H1 (cell line): ENCODE results near the gene CHCHD6. TPM values are rescaled to one million over a fixed set of nuclear protein-coding genes. Genes with fewer than 3 reads are reported as not detected.

Experiments
- CTCF ChIA-PET: fragments of 300-600 bp; sonication (Branson Sonifier 250); formaldehyde crosslinking; loops from one replicate; lab custom pipeline; 2021; ENCODE audit not compliant: partially characterized antibody; lab: Charles Lee
- POLR2A ChIA-PET: fragments of 300-600 bp; sonication (Branson Sonifier 250); formaldehyde crosslinking; loops from one replicate; lab custom pipeline; 2021; ENCODE audit warnings: inconsistent platforms; ENCODE audit not compliant: partially characterized antibody; lab: Charles Lee
- DNase-seq, 2 experiments: peaks; one replicate each; pipeline versions ENCODE4 v3.0.0 to v3.0.0-alpha.2; 2010 to 2022; ENCODE audit warnings: low spot score in 2 of 2, low read depth in 1 of 2, mixed read lengths in 1 of 2
- FAIRE-seq: peaks from 2 replicates; lab custom pipeline; 2011; peaks lifted over from hg19 to GRCh38; lab: Jason Lieb, UNC
- H2AFZ ChIP-seq: 2 replicates; pipeline ENCODE4 v1.8.1; 2012; ENCODE audit warnings: low read length, inconsistent platforms
- H2AK5ac ChIP-seq: 2 replicates; pipeline ENCODE4 v1.6.1; 2013; ENCODE audit warnings: low read depth, low read length
- H2BK120ac ChIP-seq: replicated peaks from 2 replicates; pipeline ENCODE3; 2013; ENCODE audit warnings: low read depth, low read length, inconsistent platforms
- H2BK12ac ChIP-seq: 2 replicates; pipeline ENCODE4 v1.6.1; 2013; ENCODE audit warnings: low read depth, low read length
- H2BK15ac ChIP-seq: 2 replicates; pipeline ENCODE4 v1.6.1; 2013; ENCODE audit warnings: low read length
- H2BK20ac ChIP-seq: 2 replicates; pipeline ENCODE4 v1.6.1; 2013; ENCODE audit warnings: low read length
- H2BK5ac ChIP-seq: 2 replicates; pipeline ENCODE4 v1.6.1; 2013; ENCODE audit warnings: low read depth, low read length
- H3K14ac ChIP-seq: 2 replicates; pipeline ENCODE4 v1.6.1; 2013; ENCODE audit warnings: inconsistent platforms; ENCODE audit not compliant: insufficient read length
- H3K18ac ChIP-seq: 2 replicates; pipeline ENCODE4 v1.6.1; 2013; ENCODE audit warnings: low read length; ENCODE audit errors: extremely low read depth
- H3K23ac ChIP-seq: 2 replicates; pipeline ENCODE4 v1.6.1; 2013; ENCODE audit warnings: inconsistent platforms; ENCODE audit not compliant: insufficient read length
- H3K23me2 ChIP-seq: 2 replicates; pipeline ENCODE4 v1.6.1; 2013; ENCODE audit warnings: low read depth, low read length
- H3K27ac ChIP-seq: 2 replicates; pipeline ENCODE4 v1.6.1; 2011; ENCODE audit warnings: low read depth, low read length, inconsistent platforms
- H3K27me3 ChIP-seq, 4 experiments: replicated peaks in 1 of 4; 1 replicate in 1 of 4; 2 replicates in 3 of 4; pipeline versions ENCODE4 v1.6.1 to v1.8.1; 2011 to 2013; ENCODE audit warnings: low read length in 3 of 4, mild to moderate bottlenecking in 3 of 4, inconsistent platforms in 2 of 4, mixed read lengths in 2 of 4, moderate library complexity in 1 of 4; ENCODE audit not compliant: control insufficient read depth in 3 of 4, insufficient read depth in 3 of 4; ENCODE audit errors: extremely low read depth in 1 of 4
- H3K36me3 ChIP-seq, 4 experiments: 2 replicates each; pipeline versions ENCODE4 v1.6.1 to v1.8.1; 2011 to 2013; ENCODE audit warnings: mild to moderate bottlenecking in 4 of 4, low read length in 3 of 4, moderate library complexity in 2 of 4, control low read depth in 1 of 4, inconsistent platforms in 1 of 4; ENCODE audit not compliant: insufficient read depth in 4 of 4, control insufficient read depth in 2 of 4
- H3K4ac ChIP-seq: replicated peaks from 2 replicates; pipeline ENCODE3; 2013; ENCODE audit warnings: low read length, low read depth, mixed read lengths, inconsistent platforms; ENCODE audit not compliant: insufficient read length
- H3K4me1 ChIP-seq, 4 experiments: replicated peaks in 1 of 4; 1 replicate in 1 of 4; 2 replicates in 3 of 4; pipeline versions ENCODE4 v1.6.1 to v1.8.1; 2011 to 2013; ENCODE audit warnings: low read length in 3 of 4, inconsistent platforms in 2 of 4, mixed read lengths in 1 of 4; ENCODE audit not compliant: insufficient read depth in 4 of 4, control insufficient read depth in 3 of 4
- H3K4me2 ChIP-seq, 2 experiments: 2 replicates each; pipeline versions ENCODE4 v1.6.1 to v1.8.1; 2011 to 2013; ENCODE audit warnings: low read depth in 2 of 2, low read length in 2 of 2, control low read depth in 1 of 2, inconsistent platforms in 1 of 2, mild to moderate bottlenecking in 1 of 2; ENCODE audit not compliant: insufficient read depth in 1 of 2
- H3K4me3 ChIP-seq, 4 experiments: fragments of 200-600, 300-600 bp in 1 of 4; sonication (generic), shearing (Covaris generic), sonication (Bioruptor Twin) in 1 of 4; 2 replicates each; pipeline versions ENCODE4 v1.5.1 to v1.8.1; 2011 to 2016; ENCODE audit warnings: low read length in 4 of 4, low read depth in 3 of 4, control low read depth in 2 of 4, inconsistent platforms in 2 of 4, mild to moderate bottlenecking in 2 of 4, mixed read lengths in 1 of 4, moderate library complexity in 1 of 4; ENCODE audit not compliant: insufficient read depth in 2 of 4; ENCODE audit errors: extremely low read depth in 1 of 4
- H3K56ac ChIP-seq: replicated peaks from 2 replicates; pipeline ENCODE3; 2013; ENCODE audit warnings: low read depth, mild to moderate bottlenecking, mixed read lengths, low read length, inconsistent platforms; ENCODE audit not compliant: insufficient read length
- H3K79me1 ChIP-seq: 2 replicates; pipeline ENCODE4 v1.6.1; 2013; ENCODE audit warnings: low read depth, low read length, control low read depth
- H3K79me2 ChIP-seq, 2 experiments: 2 replicates each; pipeline versions ENCODE4 v1.6.1 to v1.8.1; 2012 to 2013; ENCODE audit warnings: low read length in 2 of 2, mild to moderate bottlenecking in 2 of 2, inconsistent platforms in 1 of 2; ENCODE audit not compliant: insufficient read depth in 2 of 2, control insufficient read depth in 1 of 2
- H3K9ac ChIP-seq, 4 experiments: replicated peaks in 1 of 4; 1 replicate in 1 of 4; 2 replicates in 3 of 4; pipeline versions ENCODE4 v1.6.1 to v1.8.1; 2011 to 2013; ENCODE audit warnings: low read depth in 3 of 4, low read length in 3 of 4, control low read depth in 2 of 4, mild to moderate bottlenecking in 2 of 4, moderate library complexity in 2 of 4, inconsistent platforms in 1 of 4; ENCODE audit errors: extremely low read depth in 1 of 4
- H3K9me3 ChIP-seq, 2 experiments: 2 replicates each; pipeline versions ENCODE4 v1.6.1 to v1.8.1; 2012 to 2013; ENCODE audit warnings: mild to moderate bottlenecking in 2 of 2, moderate library complexity in 2 of 2, control low read depth in 1 of 2, inconsistent platforms in 1 of 2, low read depth in 1 of 2, low read length in 1 of 2, mixed read lengths in 1 of 2; ENCODE audit not compliant: insufficient read depth in 2 of 2
- H4K20me1 ChIP-seq, 2 experiments: replicated peaks in 1 of 2; 2 replicates each; pipeline versions ENCODE3 to v1.8.1; 2011 to 2013; ENCODE audit warnings: inconsistent platforms in 2 of 2, low read length in 2 of 2, mild to moderate bottlenecking in 1 of 2; ENCODE audit not compliant: insufficient read depth in 2 of 2, control insufficient read depth in 1 of 2
- H4K5ac ChIP-seq: 2 replicates; pipeline ENCODE4 v1.6.1; 2013; ENCODE audit warnings: low read length, low read depth, mixed read lengths, inconsistent platforms; ENCODE audit not compliant: insufficient read length
- H4K8ac ChIP-seq: 2 replicates; pipeline ENCODE4 v1.8.0; 2013; ENCODE audit warnings: mild to moderate bottlenecking, moderate library complexity, low read length, inconsistent platforms; ENCODE audit not compliant: insufficient read depth; ENCODE audit errors: extremely low read depth
- H4K91ac ChIP-seq: replicated peaks from 2 replicates; pipeline ENCODE3; 2013; ENCODE audit warnings: low read length, mixed read lengths, inconsistent platforms; ENCODE audit not compliant: insufficient read length
- CEBPB ChIP-seq: IDR thresholded peaks from 2 replicates; pipeline ENCODE4 v1.6.1; 2012; ENCODE audit warnings: low read depth, low read length
- CREB1 ChIP-seq: IDR thresholded peaks from 2 replicates; pipeline ENCODE4 v1.6.1; 2012; ENCODE audit warnings: inconsistent platforms
- RFX5 ChIP-seq: IDR thresholded peaks from 2 replicates; pipeline ENCODE4 v1.6.1; 2011; ENCODE audit warnings: low read depth, low read length, improper control_type of control experiment, borderline replicate concordance
- WGBS, 2 experiments: shearing (Covaris generic) in 1 of 2; methylation state at CpG; one replicate each; pipeline versions ENCODE4 v1.1.6 to v1.1.7; 2013 to 2015; ENCODE audit warnings: low lambda C conversion rate in 2 of 2, mixed read lengths in 2 of 2, inconsistent platforms in 1 of 2, low coverage in 1 of 2, missing lambda C conversion rate in 1 of 2; ENCODE audit not compliant: insufficient replicate concordance in 2 of 2, insufficient coverage in 1 of 2, insufficient read length in 1 of 2; ENCODE audit errors: extremely low coverage in 1 of 2, missing lambda C conversion rate in 1 of 2; 5-methylcytosine and 5-hydroxymethylcytosine counted together
- polyA plus RNA-seq, 7 experiments: library from polyadenylated mRNA; depleted of rRNA in 3 of 7; stranded (reverse) in 5 of 7; unstranded in 2 of 7; fragments of >200 nt in 5 of 7; fragments of 200-250 nt in 2 of 7; gene quantifications; 1 replicate in 5 of 7; 2 replicates in 1 of 7; 4 replicates in 1 of 7; pipeline versions ENCODE4 v1.2.1 to v1.2.3, GENCODE V29; 2011 to 2013; ENCODE audit warnings: missing spikeins in 2 of 7, mixed read lengths in 2 of 7
- total RNA-seq: library from RNA; stranded (reverse); fragmentation: NEBNext Ultra II Directional; extraction: Animal tissue kit (Norgen Biotek cat#: 25700); gene quantifications from 2 replicates; pipeline ENCODE4 v1.2.1, GENCODE V29; 2021

CHCHD6 gene
- total and polyA plus RNA-seq, 2 of the 8 experiments (the other 6 are each of a cell fraction or from before 2014, with no cell fraction given) = 32.4 to 37.6 TPM

DNA sequence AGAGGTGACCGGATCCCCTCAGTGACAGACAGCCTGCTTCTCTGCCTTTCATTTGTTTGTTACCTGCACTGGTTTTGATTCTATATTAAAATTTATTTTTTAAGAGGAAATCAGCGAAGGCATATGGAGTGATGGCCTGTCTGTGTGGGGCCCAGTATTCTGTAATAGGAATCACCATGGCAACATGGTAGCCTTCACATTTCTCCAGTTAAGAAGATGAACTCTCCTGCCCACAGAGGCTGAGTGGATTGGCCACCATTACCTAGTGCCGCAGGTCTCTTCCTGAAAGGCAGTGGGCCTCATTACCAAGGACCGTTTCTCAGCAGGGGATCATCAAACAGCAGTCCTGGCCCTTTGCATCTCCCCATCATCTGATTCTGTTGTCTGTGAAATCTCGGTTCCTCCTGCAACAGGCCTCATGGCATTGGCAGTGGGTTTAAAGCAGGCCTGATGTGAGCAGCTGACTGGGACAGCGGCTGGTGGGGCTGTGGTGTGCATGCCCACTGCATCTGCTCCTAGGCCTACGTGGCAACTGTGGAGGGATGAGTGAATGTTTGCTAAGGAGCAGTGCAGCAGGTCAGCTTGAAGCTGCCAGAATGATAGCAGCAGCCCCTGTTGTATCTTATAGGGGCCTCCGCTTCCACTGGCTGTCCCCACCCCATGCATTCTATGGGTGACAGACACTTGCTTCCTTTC is 114.5 kb downstream of the CHCHD6 start:
- peaks cover 8 to 20% (median 16%) of the 10 kb centered on the region in 4 experiments for H3K4me1 ChIP-seq
- no peak overlapping the region for H3K9ac ChIP-seq
- POLR2A ChIA-PET = interaction anchor here (0.7 kb wide), 1 partner anchor 35 kb away, joined by 3 read pairs; no protein-coding TSS in a partner anchor
- no peaks in the 10 kb centered on the region for H3K79me1 ChIP-seq
- TF ChIP-seq RFX5 (no peak), CEBPB (no peak), CREB1 (no peak)
- 92% methylated on average over 8 of the region's 8 CpGs; no CpG with 5 or more reads in 1 of the 2 experiments for WGBS, 2 experiments
- peak overlapping the region; percentile 78; the same call in 1 of the 2 replicates for H3K18ac ChIP-seq
- no peak overlapping the region for H3K56ac ChIP-seq
- no peaks in the 10 kb centered on the region for H3K36me3 ChIP-seq
- H2BK15ac ChIP-seq = no peak overlapping the region
- DNase-seq = no peak
- H3K9me3 ChIP-seq = 0 out of 4 replicates have a peak, but pooled peaks cover 0 to 2% of the 10 kb centered on the region in 2 experiments
- no peak overlapping the region for H2AFZ ChIP-seq
- H2BK5ac ChIP-seq = peak overlapping the region; percentile 49; the same call in 1 of the 2 replicates
- H3K23me2 ChIP-seq = no peaks in the 10 kb centered on the region
- no peak overlapping the region for H4K5ac ChIP-seq
- 0 out of 2 replicates have a peak overlapping the region, but pooled peaks have one; percentile 61 for H2AK5ac ChIP-seq
- no peak overlapping the region for H2BK120ac ChIP-seq
- H3K14ac ChIP-seq = no peak overlapping the region
- no peak for FAIRE-seq
- no peak overlapping the region for H3K4me3 ChIP-seq
- H3K27me3 ChIP-seq = no peaks in the 10 kb centered on the region
- peaks cover 0 to 6% of the 10 kb centered on the region in 2 experiments; a peak in 1 of 4 replicates for H3K79me2 ChIP-seq
- H3K23ac ChIP-seq = no peak overlapping the region
- no peak overlapping the region for H3K4me2 ChIP-seq
- no peak overlapping the region; the same call in 1 of the 2 replicates for H2BK12ac ChIP-seq
- no peak overlapping the region for H3K27ac ChIP-seq
- CTCF ChIA-PET = interaction anchor here (0.7 to 1.7 kb wide), 4 partner anchors 17 to 164 kb away, joined by 3 to 4 read pairs (median 4); partner anchors contain the start of gene PLXNA1
- H4K8ac ChIP-seq = no peak overlapping the region
- H3K4ac ChIP-seq = no peak overlapping the region
- no peak overlapping the region for H4K91ac ChIP-seq
- peaks cover 0 to 2% of the 10 kb centered on the region in 2 experiments for H4K20me1 ChIP-seq
- 0 out of 2 replicates have a peak overlapping the region, but pooled peaks have one; percentile 17 for H2BK20ac ChIP-seq
